ENCODE results near the gene STX7. TPM values are rescaled to one million over a fixed set of nuclear protein-coding genes. Genes with fewer than 3 reads are reported as not detected.

STX7 gene
- total RNA-seq, 1 donor, result 19.3 TPM

DNA sequence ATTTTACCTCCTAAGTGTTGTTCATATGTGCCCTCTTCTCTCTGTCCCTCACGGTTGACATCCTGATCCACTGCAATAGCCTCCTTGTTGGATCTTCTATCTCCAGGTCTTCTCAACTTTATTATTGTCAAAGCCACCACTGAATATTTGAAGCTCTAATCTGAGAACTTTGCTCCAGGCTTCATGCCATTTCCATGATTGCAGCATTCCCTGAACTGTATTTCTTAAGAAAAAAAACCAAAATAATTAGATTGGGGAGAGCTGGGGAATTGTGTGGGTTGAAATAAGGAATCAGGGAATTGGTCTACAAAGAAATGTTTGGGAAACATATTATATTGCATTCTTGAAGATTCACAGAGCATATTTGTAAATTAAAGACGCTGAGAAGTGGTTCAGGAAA, 2.5 kb upstream of the STX7 start:
- Histone ChIP-seq H3K27me3 (ENCODE audit: insufficient read depth, low read length) (peaks cover 3% of the 10 kb centered on the region), H3K4me1 (ENCODE audit: insufficient read depth, low read length) (peaks cover 27% of the 10 kb centered on the region), H3K9me3 (ENCODE audit: low read depth, low read length) (no peaks in the 10 kb centered on the region), H3K4me3 (ENCODE audit: low read length) (no peak overlapping the region)

DNA sequence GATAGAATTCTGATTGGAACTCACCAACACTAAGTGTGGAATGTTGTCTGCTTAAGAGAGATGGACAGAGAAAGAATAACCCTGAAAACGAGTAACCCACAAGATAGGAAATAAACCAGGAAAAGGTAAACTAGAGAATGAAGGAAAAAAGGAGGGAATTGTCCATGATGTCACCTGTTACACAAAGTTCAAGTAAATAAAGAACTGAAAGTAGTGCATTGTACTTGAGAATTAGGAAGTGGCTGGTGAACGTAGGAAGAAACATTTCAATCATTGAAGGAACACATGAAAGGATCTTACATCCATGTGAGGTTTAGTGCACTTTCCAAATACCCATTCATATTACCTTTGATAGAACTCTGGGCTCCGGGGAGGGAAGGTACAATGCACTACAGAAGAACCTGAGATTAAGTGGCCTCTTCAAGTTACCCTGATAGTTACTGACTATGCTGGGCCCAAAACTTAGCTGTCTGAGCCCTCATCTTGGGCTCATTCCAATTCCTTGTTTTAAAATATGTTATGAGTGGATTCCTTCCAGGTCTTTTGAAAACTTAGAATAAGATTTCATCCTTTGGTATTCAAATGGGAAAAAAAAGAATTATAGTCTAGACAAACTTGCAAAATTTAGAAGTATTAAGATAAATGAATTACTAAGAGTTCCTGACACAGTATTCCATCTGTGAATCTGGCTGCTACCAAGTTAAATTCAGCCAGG, 1.1 kb upstream of the STX7 start:
- Histone ChIP-seq H3K4me3 (ENCODE audit: low read length) (no peak overlapping the region), H3K4me1 (ENCODE audit: insufficient read depth, low read length) (peaks cover 33% of the 10 kb centered on the region), H3K9me3 (ENCODE audit: low read depth, low read length) (no peaks in the 10 kb centered on the region)

DNA sequence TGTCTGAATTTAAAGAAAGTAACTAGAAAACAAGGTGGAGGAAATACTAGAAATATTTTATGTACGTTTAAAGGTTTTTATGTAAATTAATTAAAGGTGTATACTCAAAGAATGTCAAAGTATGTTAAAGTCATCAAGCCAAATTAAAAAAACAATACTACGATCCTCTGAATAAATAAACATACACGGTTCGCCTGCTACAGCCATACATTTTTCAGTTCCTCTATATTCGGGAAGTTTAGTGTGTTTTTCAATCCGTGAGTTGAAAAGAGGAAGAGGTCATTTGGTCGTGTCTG, 626 bp downstream of the STX7 start:
- peak overlapping the region; percentile 79 for H3K4me3 ChIP-seq (ENCODE audit: low read length)
- H3K9me3 ChIP-seq (ENCODE audit: low read depth, low read length), result no peaks in the 10 kb centered on the region
- H3K4me1 ChIP-seq (ENCODE audit: insufficient read depth, low read length), result peaks cover 49% of the 10 kb centered on the region
- H3K27me3 ChIP-seq (ENCODE audit: insufficient read depth, low read length), result no peaks in the 10 kb centered on the region

More for the DNA sequence above, 1.1 kb upstream of the STX7 start:
- H3K27me3 ChIP-seq (ENCODE audit: insufficient read depth, low read length), result peaks cover 3% of the 10 kb centered on the region

DNA sequence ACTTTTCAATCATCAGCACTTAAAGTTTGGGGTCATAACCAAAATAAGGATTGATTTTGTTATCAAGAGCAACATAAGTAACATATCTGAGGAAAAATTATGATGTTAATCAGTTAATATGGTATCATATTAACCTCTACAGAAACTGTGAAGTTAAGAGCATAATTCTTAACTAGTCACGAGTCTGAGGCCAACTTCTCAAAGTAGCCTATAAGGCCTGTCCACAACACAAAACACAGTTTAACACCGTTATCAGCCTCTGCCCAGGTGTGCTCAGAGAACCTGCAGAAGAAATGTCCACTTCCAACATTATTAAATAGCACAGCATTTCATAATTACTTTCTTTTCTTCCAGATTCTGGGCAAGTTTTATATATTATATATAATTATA, 1.1 kb downstream of the STX7 start:
- H3K27me3 ChIP-seq (ENCODE audit: insufficient read depth, low read length), result no peaks in the 10 kb centered on the region
- peak overlapping the region; percentile 79 for H3K4me3 ChIP-seq (ENCODE audit: low read length)
- H3K9me3 ChIP-seq (ENCODE audit: low read depth, low read length), result no peaks in the 10 kb centered on the region
- H3K4me1 ChIP-seq (ENCODE audit: insufficient read depth, low read length), result peaks cover 49% of the 10 kb centered on the region

DNA sequence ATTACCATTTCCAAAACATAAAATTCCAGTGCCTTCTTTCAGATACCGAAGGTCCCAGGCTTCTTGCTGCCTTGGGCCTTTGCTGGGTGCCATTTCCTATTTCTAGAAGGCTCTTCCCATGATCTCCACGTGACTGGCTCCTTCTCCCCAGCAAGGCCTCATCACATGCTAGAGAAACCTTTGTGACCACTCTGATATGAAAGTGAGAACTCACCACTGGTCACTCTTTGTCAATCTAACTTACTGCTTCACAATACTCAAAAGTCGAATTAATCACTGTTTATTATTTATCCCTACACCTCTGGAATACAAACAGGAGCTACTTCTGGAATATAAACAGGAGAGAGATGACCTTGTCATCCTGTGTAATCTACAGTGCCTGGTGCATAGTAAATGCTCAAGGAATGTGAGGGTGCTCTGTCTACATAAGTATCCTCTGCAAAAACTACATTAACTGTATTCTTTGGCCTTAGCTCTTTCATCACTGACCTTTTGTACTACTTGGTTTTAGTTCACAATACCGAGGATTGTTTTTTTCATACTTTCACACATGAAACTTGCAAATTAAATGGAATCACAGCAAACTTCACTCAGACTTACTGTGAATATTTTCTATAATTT, 1.6 kb downstream of the STX7 start:
- no peaks in the 10 kb centered on the region for H3K9me3 ChIP-seq (ENCODE audit: low read depth, low read length)
- H3K4me3 ChIP-seq (ENCODE audit: low read length), result peak overlapping the region; percentile 79
- H3K27me3 ChIP-seq (ENCODE audit: insufficient read depth, low read length), result no peaks in the 10 kb centered on the region
- H3K4me1 ChIP-seq (ENCODE audit: insufficient read depth, low read length), result peaks cover 49% of the 10 kb centered on the region

DNA sequence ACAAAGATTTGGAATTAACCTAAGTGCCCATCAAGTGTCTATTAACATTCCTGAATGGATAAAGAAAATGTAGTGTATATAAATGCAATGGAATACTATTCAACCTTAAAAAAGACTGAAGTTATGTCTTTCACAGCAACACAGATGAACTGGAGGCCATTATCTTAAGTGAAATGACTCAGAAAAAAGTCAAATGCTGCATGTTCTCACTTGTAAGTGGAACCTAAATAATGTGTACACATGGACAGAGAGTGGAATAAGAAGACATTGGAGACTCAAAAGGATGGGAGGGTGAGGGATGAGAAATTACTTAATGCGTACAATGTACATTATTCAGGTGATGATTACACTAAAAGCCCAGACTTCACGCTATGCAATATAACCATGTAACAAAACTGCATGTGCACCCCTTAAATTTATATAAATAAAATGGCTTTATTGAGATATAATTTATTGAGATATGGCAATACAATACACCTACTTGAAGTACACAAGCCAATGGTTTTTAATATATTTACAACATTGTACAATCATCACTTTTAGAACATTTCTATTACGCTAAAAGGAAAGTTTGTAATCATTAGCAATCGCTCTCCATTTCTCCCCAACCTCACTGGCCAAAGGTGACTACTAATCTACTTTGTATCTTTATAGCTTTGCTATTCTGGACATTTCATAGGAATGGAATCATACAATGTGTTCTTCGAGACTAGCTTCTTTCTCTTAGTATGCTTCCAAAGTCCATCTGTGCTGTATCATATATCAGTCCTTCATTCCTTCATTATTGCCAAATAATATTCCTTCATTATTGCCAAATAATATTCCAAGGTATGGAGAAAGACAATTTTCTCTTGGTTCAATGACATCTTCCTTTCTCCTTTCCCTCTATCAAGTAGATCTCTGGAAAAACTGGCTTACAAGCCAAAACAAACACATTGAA, 5.8 kb downstream of the STX7 start:
- H3K27me3 ChIP-seq (ENCODE audit: insufficient read depth, low read length), result no peaks in the 10 kb centered on the region
- H3K9me3 ChIP-seq (ENCODE audit: low read depth, low read length), result no peaks in the 10 kb centered on the region
- H3K4me3 ChIP-seq (ENCODE audit: low read length), result no peak overlapping the region
- H3K4me1 ChIP-seq (ENCODE audit: insufficient read depth, low read length), result peaks cover 54% of the 10 kb centered on the region

DNA sequence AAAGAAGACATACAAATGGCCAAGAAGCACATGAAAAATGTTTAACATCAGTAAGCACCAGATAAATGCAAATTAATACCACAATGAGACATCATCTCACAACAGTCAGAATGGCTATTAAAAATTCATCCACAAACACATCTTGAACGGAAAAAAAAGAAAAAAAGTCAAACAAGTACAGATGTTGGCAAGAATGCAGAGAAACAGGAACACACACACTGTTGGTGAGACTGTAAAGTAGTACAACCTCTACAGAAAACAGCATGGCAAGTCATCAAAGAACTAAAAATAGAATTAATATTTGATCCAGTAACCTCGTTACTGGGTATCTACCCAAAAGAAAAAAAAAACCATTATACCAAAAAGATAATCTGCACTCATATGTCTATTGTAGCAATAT, 6.5 kb downstream of the STX7 start:
- no peaks in the 10 kb centered on the region for H3K27me3 ChIP-seq (ENCODE audit: insufficient read depth, low read length)
- H3K4me1 ChIP-seq (ENCODE audit: insufficient read depth, low read length), result peaks cover 58% of the 10 kb centered on the region
- no peaks in the 10 kb centered on the region for H3K9me3 ChIP-seq (ENCODE audit: low read depth, low read length)
- H3K4me3 ChIP-seq (ENCODE audit: low read length), result no peak overlapping the region

DNA sequence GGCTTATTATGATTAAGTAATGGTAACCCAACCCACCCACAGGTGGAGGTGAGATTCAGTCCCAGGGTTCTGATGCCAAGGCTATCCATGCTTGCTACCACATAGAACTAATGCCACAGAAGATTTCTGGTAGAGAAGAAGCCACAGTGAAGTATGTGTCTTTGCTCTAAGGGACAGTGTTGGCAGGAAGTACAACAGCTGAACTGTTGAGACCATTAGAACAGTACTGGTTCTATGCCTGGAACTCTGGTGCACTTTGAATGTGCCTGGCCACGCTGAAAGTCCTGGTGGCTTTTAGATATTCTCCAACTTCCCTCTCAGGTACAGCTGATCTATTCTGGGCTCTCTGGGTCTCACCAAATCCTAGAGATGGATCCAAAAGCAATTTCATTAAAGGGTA, 7.8 kb downstream of the STX7 start:
- Histone ChIP-seq H3K27me3 (ENCODE audit: insufficient read depth, low read length) (no peaks in the 10 kb centered on the region), H3K4me1 (ENCODE audit: insufficient read depth, low read length) (peaks cover 60% of the 10 kb centered on the region), H3K4me3 (ENCODE audit: low read length) (no peak overlapping the region), H3K9me3 (ENCODE audit: low read depth, low read length) (no peaks in the 10 kb centered on the region)

DNA sequence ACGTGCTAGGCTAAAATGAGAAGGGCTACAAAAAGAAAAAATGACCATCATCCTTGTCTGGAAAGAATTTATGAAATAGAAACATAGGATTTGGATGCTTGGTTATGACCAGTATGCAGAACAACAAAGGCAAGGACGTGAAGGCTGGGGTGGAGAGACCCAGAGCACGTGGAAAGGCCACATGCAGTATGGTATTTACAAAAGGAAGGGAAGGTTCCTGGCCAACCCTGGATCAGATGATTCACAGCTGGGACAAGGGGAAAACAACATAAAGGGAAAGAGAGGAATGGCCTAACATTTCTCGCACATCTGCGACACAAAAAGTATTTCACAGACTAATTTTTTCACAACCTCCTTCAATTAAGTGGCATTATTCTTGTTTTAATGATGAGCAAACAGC, 8.2 kb downstream of the STX7 start:
- H3K4me1 ChIP-seq (ENCODE audit: insufficient read depth, low read length), result peaks cover 61% of the 10 kb centered on the region
- no peak overlapping the region for H3K4me3 ChIP-seq (ENCODE audit: low read length)
- H3K9me3 ChIP-seq (ENCODE audit: low read depth, low read length), result no peaks in the 10 kb centered on the region

DNA sequence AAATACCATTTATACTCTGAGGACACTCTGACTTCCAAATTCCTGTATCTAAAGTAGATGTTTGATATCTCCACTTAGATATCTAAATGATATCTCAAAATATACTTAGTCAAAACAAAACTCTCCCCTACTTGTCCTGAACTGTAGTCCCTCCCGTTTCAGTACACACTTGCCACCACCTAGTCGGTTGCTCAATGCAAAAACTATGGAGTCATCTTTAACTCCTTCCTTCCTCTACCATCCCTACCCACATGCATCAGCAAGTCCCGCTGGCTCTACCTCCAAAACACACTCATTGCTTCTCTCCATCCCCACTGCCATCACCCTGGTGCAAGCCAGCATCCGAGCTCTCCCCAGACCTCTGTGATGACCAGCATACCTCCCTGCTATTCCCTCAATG, 13.2 kb downstream of the STX7 start:
- Histone ChIP-seq H3K27me3 (ENCODE audit: insufficient read depth, low read length) (no peaks in the 10 kb centered on the region), H3K4me1 (ENCODE audit: insufficient read depth, low read length) (peaks cover 65% of the 10 kb centered on the region), H3K9me3 (ENCODE audit: low read depth, low read length) (no peaks in the 10 kb centered on the region), H3K4me3 (ENCODE audit: low read length) (no peak overlapping the region)

More for the DNA sequence above, 8.2 kb downstream of the STX7 start:
- no peaks in the 10 kb centered on the region for H3K27me3 ChIP-seq (ENCODE audit: insufficient read depth, low read length)

DNA sequence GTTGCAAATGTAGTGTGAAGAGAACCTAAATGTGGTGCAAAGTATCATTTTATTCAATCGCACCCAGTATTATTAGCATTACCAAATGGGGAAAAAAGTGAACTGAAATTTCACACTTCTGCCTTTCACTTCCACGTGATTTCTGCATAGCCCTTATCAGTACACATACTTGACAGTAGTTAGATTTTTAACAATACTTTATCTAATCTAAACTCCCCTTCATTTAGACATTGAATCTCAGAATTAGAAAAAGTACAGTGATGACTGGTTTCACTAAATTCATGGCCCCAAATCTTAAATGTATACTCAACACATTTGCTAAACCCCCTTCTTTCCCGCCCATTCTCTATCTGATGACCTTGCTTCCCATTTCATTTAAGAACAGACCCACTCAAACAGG, 14.3 kb downstream of the STX7 start:
- no peaks in the 10 kb centered on the region for H3K27me3 ChIP-seq (ENCODE audit: insufficient read depth, low read length)
- peaks cover 63% of the 10 kb centered on the region for H3K4me1 ChIP-seq (ENCODE audit: insufficient read depth, low read length)
- H3K4me3 ChIP-seq (ENCODE audit: low read length), result no peak overlapping the region
- no peaks in the 10 kb centered on the region for H3K9me3 ChIP-seq (ENCODE audit: low read depth, low read length)

DNA sequence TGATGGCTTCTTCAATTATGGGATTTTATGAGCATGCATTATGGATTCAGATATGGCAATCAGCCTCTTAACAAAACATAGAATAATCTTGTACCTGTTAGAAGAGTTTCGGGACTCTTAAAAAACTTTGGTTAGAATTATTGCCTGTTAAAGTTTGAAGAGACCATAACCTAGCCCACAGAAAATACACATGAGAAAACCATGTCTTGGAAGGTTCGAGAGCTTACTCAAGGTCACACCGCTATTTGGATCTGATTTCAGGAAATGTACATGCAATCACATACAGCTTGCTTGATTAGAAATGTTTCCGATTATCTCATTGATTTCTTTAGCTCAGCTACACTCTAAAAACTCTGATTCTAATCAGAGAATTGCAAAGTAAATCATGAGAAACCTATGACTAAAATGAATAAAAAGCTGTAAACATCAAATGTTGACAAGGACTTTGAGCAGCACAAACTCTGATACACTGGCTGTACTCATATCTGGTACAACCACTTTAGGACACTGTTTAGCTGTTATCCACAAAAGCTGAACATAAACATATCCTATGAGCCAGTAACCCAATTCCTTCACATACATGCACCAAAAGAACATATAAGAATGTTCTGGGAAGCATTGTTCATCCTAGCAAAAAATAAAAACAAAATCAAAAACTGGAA, 16.3 kb downstream of the STX7 start:
- Histone ChIP-seq H3K4me1 (ENCODE audit: insufficient read depth, low read length) (peaks cover 65% of the 10 kb centered on the region), H3K27me3 (ENCODE audit: insufficient read depth, low read length) (no peaks in the 10 kb centered on the region), H3K4me3 (ENCODE audit: low read length) (no peak overlapping the region), H3K9me3 (ENCODE audit: low read depth, low read length) (no peaks in the 10 kb centered on the region)

DNA sequence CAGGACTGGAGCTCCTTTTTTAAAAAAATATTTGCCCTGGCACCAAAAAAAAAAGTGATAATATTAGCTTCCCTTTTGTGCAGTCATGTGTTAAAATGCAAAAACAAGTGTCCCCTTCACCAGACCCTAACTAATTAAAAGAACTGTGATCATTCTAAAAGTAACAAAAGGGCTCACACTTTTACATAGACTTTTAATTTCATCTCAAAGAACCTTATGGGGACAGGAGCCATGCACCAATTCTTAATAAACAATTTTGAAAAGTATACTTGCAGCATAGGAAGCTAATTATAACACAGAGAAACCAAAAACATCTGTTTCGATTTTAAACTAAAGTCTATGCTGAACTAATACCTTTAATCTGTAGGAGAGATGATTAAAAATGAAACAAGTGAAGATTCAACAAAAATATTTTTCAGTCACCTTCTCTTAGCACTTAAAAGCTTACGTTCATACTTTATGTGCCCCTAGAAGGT, 17.3 kb downstream of the STX7 start:
- Histone ChIP-seq H3K4me1 (ENCODE audit: insufficient read depth, low read length) (peaks cover 65% of the 10 kb centered on the region), H3K4me3 (ENCODE audit: low read length) (no peak overlapping the region), H3K27me3 (ENCODE audit: insufficient read depth, low read length) (no peaks in the 10 kb centered on the region), H3K9me3 (ENCODE audit: low read depth, low read length) (no peaks in the 10 kb centered on the region)

DNA sequence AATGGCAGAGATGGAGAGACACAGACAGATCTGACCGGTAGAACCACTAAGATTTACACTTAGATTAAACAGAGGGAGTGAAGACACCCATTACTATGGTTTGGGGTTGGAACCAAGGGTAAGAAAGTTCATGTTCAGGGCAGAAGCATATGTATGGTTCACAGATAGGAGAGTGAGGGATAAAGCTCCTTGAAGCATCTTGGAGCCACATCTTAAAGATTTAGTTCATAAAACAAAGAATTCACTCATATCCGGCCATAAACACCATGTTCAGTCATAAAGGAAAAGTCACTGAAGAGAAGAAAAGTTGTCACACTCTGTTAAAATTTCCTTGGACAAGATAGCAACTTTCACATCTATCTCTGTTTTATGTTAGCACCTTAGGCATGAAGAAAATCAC, 18.0 kb downstream of the STX7 start:
- H3K4me1 ChIP-seq (ENCODE audit: insufficient read depth, low read length), result peaks cover 66% of the 10 kb centered on the region
- H3K27me3 ChIP-seq (ENCODE audit: insufficient read depth, low read length), result no peaks in the 10 kb centered on the region
- no peak overlapping the region for H3K4me3 ChIP-seq (ENCODE audit: low read length)
- H3K9me3 ChIP-seq (ENCODE audit: low read depth, low read length), result no peaks in the 10 kb centered on the region

DNA sequence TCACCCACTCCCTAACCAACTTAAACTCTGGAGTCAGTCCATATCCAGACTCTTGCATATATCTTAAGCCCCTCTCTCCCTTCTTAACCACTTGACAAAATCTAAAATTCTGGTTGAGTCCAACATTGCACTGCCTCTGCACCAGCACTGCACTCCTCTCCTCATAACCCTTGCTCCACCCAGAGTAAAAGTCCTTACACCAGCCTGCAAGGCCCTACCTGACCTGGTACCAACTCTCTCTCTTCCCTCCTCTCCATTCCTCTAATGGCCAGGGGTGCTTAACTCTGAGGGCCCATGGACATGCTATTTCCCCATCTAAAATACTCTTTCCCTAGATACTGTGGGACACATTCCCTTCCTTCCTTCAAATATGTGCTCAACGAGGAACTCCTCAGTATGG, 21.0 kb downstream of the STX7 start:
- no peak overlapping the region for H3K4me3 ChIP-seq (ENCODE audit: low read length)
- no peaks in the 10 kb centered on the region for H3K27me3 ChIP-seq (ENCODE audit: insufficient read depth, low read length)
- peaks cover 54% of the 10 kb centered on the region for H3K4me1 ChIP-seq (ENCODE audit: insufficient read depth, low read length)
- no peaks in the 10 kb centered on the region for H3K9me3 ChIP-seq (ENCODE audit: low read depth, low read length)
